Ishikawa (cell line): ENCODE results near the gene ANK3.

Experiments used
- CEBPB ChIP-seq: IDR thresholded peaks from 2 replicates; pipeline ENCODE4 v1.6.1; 2012
- CREB1 ChIP-seq: IDR thresholded peaks from 2 replicates; pipeline ENCODE4 v1.6.1; 2012; ENCODE audit warnings: low read depth
- EGR1 ChIP-seq: IDR thresholded peaks from 2 replicates; pipeline ENCODE4 v1.6.1; 2012
- EP300 ChIP-seq: IDR thresholded peaks from 2 replicates; pipeline ENCODE4 v1.6.1; 2012; ENCODE audit warnings: borderline replicate concordance
- FOXM1 ChIP-seq: IDR thresholded peaks from 2 replicates; pipeline ENCODE4 v1.6.1; 2012; ENCODE audit warnings: low read depth, borderline replicate concordance
- NFIC ChIP-seq: IDR thresholded peaks from 2 replicates; pipeline ENCODE4 v1.6.1; 2012
- RAD21 ChIP-seq: IDR thresholded peaks from 2 replicates; pipeline ENCODE4 v1.6.1; 2012; ENCODE audit warnings: low read depth
- TAF1 ChIP-seq: IDR thresholded peaks from 2 replicates; pipeline ENCODE4 v1.6.1; 2012; ENCODE audit warnings: low read depth, mild to moderate bottlenecking
- TCF12 ChIP-seq: IDR thresholded peaks from 2 replicates; pipeline ENCODE4 v1.6.1; 2012; ENCODE audit warnings: low read depth
- TEAD4 ChIP-seq: IDR thresholded peaks from 2 replicates; pipeline ENCODE4 v1.6.1; 2012
- YY1 ChIP-seq: IDR thresholded peaks from 2 replicates; pipeline ENCODE4 v1.6.1; 2012; ENCODE audit warnings: low read depth
- ZBTB7A ChIP-seq: IDR thresholded peaks from 2 replicates; pipeline ENCODE4 v1.6.1; 2012; ENCODE audit warnings: low read depth
- TF ChIP-seq, protein P1 (sequence below): IDR thresholded peaks from 2 replicates; pipeline ENCODE4 v1.6.1; 2012
- TF ChIP-seq, protein P2 (sequence below): IDR thresholded peaks from 2 replicates; pipeline ENCODE4 v1.6.1; 2012
- TF ChIP-seq, protein P3 (sequence below): IDR thresholded peaks from 2 replicates; pipeline ENCODE4 v1.6.1; 2012; ENCODE audit warnings: low read depth, mild to moderate bottlenecking

ANK3 gene

DNA sequence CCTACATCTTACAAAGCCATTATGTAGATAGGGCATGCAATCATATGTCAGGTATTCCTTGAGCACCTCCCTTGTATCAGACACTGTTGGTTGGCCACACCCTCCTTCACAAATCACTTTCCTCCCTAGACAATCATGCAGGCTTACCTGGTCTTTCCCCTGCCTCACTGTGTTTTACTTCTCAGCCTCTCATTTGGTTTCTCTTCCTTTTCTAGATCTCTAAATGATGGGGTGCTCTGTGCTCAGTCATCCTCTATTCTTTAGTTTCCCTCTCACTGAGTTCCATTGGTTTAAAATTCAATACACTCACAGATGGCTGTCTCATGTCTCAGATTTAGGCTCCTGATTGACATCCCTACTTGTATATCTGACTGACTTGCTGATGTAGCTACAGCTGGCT is 31.4 kb downstream of the ANK3 start:
- TF ChIP-seq TAF1 (no peak), TCF12 (no peak), ZBTB7A (no peak), CREB1 (no peak), EP300 (no peak), RAD21 (no peak), NFIC (no peak), CEBPB (no peak), EGR1 (no peak), TEAD4 (no peak), FOXM1 (no peak), YY1 (no peak)
- TF ChIP-seq, protein P1, sequence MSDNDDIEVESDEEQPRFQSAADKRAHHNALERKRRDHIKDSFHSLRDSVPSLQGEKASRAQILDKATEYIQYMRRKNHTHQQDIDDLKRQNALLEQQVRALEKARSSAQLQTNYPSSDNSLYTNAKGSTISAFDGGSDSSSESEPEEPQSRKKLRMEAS, result no peak
- TF ChIP-seq, protein P2, sequence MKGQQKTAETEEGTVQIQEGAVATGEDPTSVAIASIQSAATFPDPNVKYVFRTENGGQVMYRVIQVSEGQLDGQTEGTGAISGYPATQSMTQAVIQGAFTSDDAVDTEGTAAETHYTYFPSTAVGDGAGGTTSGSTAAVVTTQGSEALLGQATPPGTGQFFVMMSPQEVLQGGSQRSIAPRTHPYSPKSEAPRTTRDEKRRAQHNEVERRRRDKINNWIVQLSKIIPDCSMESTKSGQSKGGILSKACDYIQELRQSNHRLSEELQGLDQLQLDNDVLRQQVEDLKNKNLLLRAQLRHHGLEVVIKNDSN, result no peak
- TF ChIP-seq, protein P3, sequence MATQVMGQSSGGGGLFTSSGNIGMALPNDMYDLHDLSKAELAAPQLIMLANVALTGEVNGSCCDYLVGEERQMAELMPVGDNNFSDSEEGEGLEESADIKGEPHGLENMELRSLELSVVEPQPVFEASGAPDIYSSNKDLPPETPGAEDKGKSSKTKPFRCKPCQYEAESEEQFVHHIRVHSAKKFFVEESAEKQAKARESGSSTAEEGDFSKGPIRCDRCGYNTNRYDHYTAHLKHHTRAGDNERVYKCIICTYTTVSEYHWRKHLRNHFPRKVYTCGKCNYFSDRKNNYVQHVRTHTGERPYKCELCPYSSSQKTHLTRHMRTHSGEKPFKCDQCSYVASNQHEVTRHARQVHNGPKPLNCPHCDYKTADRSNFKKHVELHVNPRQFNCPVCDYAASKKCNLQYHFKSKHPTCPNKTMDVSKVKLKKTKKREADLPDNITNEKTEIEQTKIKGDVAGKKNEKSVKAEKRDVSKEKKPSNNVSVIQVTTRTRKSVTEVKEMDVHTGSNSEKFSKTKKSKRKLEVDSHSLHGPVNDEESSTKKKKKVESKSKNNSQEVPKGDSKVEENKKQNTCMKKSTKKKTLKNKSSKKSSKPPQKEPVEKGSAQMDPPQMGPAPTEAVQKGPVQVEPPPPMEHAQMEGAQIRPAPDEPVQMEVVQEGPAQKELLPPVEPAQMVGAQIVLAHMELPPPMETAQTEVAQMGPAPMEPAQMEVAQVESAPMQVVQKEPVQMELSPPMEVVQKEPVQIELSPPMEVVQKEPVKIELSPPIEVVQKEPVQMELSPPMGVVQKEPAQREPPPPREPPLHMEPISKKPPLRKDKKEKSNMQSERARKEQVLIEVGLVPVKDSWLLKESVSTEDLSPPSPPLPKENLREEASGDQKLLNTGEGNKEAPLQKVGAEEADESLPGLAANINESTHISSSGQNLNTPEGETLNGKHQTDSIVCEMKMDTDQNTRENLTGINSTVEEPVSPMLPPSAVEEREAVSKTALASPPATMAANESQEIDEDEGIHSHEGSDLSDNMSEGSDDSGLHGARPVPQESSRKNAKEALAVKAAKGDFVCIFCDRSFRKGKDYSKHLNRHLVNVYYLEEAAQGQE, result no peak

- TF ChIP-seq, protein P3, result no peak
- TF ChIP-seq TCF12 (no peak), TEAD4 (no peak), YY1 (no peak), CREB1 (no peak), EP300 (no peak), TAF1 (no peak), RAD21 (no peak), ZBTB7A (no peak), EGR1 (no peak), NFIC (no peak), FOXM1 (no peak), CEBPB (no peak)
- TF ChIP-seq, protein P2, result no peak
- TF ChIP-seq, protein P1, result no peak
These were observed 36.0 kb downstream of the ANK3 start for GRCh38 chr10:60353519-60354258.

DNA sequence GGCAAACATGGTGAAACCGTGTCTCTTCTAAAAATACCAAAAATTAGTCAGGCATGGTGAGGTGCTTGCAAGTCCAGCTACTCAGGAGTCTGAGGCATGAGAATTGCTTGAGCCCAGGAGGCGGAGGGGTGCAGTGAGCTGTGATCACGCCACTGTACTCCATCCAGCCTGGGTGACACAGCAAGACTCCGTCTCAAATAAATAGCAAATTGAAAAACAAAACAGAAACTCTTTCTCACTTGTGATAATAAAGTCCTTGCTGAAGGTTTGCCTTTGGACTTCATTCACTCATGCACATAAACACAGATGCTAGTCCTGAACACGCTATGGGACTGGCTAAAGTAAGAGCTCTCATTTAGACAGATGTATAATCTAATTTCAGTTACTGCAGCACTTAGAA is 37.6 kb downstream of the ANK3 start:
- TF ChIP-seq TAF1 (no peak), NFIC (no peak)

- TF ChIP-seq NFIC, result no peak
- no peak for TF ChIP-seq TCF12
- no peak for TF ChIP-seq CREB1
- no peak for TF ChIP-seq YY1
- TF ChIP-seq TEAD4, result no peak
- TF ChIP-seq, protein P3, result no peak
- TF ChIP-seq, protein P2, result no peak
- no peak for TF ChIP-seq ZBTB7A
- TF ChIP-seq FOXM1, result no peak
- no peak for TF ChIP-seq RAD21
- TF ChIP-seq, protein P1, result no peak
- no peak for TF ChIP-seq TAF1
- TF ChIP-seq EGR1, result no peak
- no peak for TF ChIP-seq CEBPB
- no peak for TF ChIP-seq EP300
These were observed 38.4 kb downstream of the ANK3 start for GRCh38 chr10:60351191-60351853.
